Limb (tissue), 2 donors: ENCODE results near the gene REL.
"Not testable (repeated sequence)": the region's sequence is repeated elsewhere in the genome, so short reads cannot be mapped to it uniquely, and the experiment has no call there.

Experiments used
- DNase-seq, 2 donors: peaks; one replicate each; pipeline ENCODE4 v3.0.0-alpha.2; 2016; ENCODE audit errors: extremely low spot score in 2 of 2

The REL gene

GRCh38 chr2:60867848-60868247 lies 13.5 kb upstream of the REL start:
- no peak for DNase-seq

DNA sequence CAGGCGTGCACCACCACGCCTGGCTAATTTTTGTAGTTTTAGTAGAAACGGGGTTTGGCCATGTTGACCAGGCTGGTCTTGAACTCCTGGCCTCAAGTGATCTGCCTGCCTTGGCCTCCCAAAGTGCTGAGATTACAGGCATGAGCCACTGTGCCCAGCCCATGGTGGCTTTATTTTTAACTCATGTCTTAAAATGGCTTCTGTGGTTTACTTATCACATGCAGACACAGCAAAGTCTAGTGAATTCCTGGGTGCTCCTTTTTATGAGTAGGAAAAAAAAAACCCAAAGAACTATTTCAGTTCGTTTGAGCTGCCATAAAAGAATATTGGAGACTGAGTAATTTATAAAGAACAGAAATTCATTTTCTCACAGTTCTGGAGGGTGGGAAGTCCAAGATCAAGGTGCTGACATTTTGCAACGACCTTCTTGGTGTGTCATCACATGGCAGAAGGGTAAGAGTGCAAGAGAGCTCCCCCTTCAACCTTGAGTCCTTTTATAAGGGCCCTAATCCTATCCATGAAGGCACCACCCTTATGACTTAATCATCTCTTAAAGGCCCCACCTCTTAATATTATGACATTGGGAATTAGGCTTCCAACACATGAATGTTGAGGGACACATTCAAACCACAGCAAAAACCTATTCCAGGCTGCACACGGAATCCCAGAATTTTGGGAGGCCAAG lies 12.6 kb upstream of the REL start:
- DNase-seq, result no peak

- no peak for DNase-seq
Observed at GRCh38 chr2:60872510-60872928, 8.9 kb upstream of the REL start.

GRCh38 chr2:60873381-60873780 lies 8.0 kb upstream of the REL start:
- DNase-seq, result no peak

DNA sequence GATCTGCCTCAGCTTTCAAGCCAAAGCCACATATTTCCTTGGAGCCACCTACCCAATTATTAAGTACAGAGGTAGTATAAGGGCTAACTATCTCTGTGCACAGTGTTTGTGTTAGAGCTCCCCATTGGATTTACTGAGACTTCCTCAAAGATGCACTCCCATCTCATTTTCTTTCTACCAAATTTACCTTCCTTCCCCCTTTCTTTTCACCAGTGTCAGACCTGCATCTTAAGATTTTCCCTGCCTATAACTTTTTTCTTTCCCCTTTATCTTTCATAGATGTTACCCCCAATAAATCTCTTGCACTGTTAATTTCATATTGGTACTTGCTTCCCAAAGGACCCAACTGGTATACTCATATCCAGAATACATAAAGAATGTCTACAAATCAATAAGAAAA lies 5.9 kb upstream of the REL start:
- no peak for DNase-seq

GRCh38 chr2:60880643-60881046 lies 729 bp upstream of the REL start:
- DNase-seq, result peak in 1 of 2 donors; percentile 54

GRCh38 chr2:60882971-60883753 lies 1.8 kb downstream of the REL start:
- peak in 1 of 2 donors; percentile 27 for DNase-seq

DNA sequence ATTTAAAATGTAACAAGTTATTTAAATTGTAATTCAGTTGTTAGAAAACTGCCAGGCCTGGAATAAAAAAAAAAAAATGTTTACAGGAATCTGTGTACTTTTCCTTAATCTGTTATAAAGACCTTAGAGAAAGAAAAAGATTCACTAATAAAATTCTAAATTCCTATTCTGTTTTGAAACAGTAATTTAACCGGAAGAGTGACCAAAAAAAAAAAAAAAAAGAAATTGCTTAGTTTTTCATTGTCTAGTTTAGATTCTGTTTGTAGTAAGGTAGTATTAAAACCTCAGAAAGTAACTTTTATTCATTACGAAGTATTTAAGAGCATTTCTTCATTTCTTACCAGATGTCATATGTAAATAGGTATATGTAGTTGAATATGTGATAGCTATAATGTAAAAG lies 2.5 kb downstream of the REL start:
- no peak for DNase-seq

DNA sequence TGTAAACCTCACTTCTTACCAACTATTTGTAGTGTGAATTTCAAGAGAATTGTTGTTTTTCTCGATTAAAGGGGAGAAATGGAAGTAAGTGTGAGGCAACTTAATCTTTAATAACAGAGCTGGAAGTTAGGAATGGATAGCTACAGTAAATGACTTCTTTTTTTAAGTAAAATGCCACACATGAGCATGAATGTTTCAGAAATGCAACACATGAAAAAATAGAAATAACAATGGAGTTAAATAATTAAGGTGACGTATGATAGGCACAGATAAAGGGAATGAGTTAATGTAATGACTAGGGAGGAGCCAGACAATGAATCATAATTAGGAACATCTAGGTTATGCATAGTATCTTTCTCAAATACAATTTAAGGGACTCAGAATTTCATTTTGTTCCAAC lies 3.4 kb downstream of the REL start:
- no peak for DNase-seq

DNA sequence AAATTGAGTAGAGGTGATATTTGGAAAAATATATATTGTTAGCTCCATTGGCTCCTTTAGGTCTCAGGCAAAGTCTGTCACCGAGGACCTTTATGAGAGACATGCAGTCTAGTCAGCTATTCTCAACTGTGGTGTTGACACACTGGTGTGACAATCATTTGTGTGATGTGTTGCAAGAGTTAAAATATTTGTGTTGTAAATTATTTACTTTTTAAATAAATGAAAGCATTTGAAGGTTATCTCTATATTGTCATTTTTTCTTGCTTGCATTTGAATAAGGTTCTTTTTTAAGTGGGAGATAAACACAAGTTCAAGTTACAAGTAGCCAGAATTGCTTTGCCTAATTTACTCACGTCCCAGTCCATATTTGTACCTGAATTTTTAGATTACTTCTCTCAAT lies 4.3 kb downstream of the REL start:
- DNase-seq, result no peak

GRCh38 chr2:60886991-60887390 lies 5.6 kb downstream of the REL start:
- no peak for DNase-seq

DNA sequence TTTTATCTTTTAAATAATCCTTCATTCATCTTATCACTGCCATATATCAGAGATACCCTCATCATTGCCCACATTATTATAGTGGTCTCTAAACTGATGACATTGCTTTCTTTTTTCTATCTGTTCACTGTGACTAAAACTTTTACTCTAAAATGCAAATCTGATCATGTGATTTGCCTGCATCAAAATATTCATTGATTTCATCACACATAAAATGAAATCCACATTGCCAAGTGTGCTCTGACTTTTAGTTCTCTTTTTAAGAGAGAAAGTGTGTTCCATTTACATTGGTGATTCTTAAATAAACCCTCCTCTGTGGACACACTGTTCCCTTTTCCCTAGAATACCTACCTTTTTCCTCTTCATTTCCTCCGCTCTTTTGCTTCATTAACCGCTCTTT lies 7.5 kb downstream of the REL start:
- no peak for DNase-seq

DNA sequence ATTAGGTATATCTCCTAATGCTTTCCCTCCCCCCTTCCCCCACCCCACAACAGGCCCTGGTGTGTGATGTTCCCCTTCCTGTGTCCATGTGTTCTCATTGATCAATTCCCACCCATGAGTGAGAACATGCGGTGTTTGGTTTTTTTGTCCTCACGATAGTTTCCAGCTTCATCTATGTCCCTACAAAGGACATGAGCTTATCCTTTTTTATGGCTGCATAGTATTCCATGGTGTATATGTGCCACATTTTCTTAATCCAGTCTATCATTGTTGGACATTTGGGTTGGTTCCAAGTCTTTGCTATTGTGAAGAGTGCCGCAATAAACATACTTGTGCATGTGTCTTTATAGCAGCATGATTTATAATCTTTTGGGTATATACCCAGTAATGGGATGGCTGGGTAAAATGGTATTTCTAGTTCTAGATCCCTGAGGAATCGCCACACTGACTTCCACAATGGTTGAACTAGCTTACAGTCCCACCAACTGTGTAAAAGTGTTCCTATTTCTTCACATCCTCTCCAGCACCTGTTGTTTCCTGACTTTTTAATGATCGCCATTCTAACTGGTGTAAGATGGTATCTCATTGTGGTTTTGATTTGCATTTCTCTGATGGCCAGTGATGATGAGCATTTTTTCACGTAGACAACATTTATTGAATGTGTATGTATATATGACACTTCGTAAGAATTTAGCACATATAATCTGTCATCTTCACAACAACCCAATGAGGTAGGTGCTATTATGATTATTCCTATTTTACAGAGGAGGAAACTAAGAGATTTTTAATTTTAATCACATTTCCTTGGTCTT lies 8.4 kb downstream of the REL start:
- not testable (repeated sequence) for DNase-seq

GRCh38 chr2:60890393-60890707 lies 9.0 kb downstream of the REL start:
- DNase-seq, result no peak

- DNase-seq, result no peak
Observed at GRCh38 chr2:60891180-60891579, 9.8 kb downstream of the REL start.

GRCh38 chr2:60898567-60898966 lies 17.2 kb downstream of the REL start:
- no peak for DNase-seq

DNA sequence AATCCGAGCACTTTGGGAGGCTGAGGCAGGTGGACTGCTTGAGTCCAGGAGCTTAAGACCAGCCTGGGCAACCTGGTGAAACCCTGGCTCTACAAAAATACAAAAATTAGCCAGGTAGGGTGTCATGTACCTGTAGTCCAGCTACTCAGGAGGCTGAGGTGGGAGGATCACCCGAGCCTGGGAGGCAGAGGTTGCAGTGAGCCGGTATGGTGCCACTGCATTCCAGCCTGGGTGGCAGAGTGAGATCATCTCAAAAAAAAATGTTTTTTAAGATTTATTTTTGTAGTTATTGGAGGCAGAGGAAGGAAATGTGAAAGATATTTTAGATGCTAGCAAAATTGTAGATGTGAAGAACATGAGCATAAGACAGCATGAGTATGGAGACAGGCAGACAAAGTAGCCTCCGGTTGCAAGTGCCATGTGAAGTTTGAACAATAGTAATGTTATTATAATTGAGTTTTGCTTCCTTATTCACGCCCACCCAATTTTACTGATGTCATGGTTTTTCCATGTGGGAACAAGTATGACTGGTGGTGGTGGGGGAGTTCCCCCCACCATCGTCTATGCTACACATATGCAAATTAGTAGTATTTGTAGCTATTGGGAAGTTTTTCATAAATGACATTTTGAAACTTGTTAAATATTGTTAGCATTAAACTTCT lies 18.0 kb downstream of the REL start:
- DNase-seq, result no peak

- DNase-seq, result no peak
Observed at GRCh38 chr2:60899892-60900249, 18.5 kb downstream of the REL start.

- DNase-seq, result not testable (repeated sequence)
Observed at GRCh38 chr2:60901296-60901695, 19.9 kb downstream of the REL start.

GRCh38 chr2:60905867-60906266 lies 24.5 kb downstream of the REL start:
- not testable (repeated sequence) for DNase-seq

GRCh38 chr2:60906395-60906794 lies 25.0 kb downstream of the REL start:
- DNase-seq, result no peak

GRCh38 chr2:60907329-60907728 lies 26.0 kb downstream of the REL start:
- DNase-seq, result no peak
